ENCODE measurements around the gene ZBTB3. TPM values are rescaled to one million over a fixed set of nuclear protein-coding genes. Genes with fewer than 3 reads are reported as not detected.

ZBTB3 gene
- total and polyA plus RNA-seq, 2 donors (not counting 3 experiments of a cell fraction or from before 2014, with no cell fraction given) = 3.7 to 6.9 TPM

DNA sequence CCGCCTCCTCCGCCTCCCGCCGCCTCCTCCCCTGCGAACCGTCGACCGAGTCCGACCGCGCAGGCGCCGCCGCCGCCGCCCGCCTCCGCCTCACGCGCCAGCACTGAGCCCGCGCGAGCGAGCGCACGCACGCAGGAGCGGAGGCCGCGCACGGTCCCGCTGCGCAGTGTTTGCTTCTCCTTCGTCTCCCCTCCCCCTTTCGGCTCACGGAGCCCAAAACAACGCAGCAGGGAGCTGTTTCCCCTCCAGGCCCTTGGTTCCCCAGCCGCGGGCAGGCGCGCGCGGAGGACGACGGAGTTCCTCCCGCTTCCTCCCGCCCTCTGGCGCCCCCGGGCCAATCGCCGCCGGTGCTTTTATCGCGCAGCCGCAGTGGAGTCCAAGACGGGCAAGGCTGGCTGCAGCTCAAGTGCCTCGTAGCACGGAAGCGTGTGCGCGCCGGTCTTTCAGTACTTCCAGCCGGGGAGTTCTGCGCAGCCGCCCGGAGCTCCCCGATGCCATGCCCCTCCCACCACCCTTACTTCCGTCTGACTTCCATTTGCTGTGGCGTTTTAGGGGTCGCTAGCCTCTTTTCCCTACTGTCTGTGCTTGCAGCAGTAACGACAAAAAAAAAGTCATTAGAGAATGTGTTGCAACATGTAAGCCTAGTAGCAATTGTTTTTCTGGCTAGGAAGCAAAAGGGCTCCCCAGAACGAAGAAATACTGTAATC is 26.6 kb downstream of the ZBTB3 start, which contains the start of gene HNRNPUL2:
HNRNPUL2 (minus strand) TSS at position 293 of the 707 bp plus-strand sequence. CDS start 301 bp downstream, outside the sequence.
- dilution Hi-C loops (cut with MboI; ENCODE audit: extremely low pct_ligation_motif_present, low sequenced_read_pairs) = no loop called here

DNA sequence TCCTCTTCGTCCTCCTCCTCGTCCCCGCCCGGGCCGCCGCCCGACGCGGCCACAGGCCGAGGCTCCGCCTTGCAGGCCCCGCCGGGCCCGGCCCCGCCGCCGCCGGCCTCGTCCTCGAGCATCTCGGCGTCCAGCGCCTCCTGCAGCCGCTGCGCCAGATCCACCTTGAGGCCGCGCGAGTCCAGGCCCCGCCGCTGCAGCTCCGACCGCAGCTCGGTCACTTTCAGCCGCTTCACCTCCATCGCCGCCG is 27.1 kb downstream of the ZBTB3 start:
- Histone ChIP-seq H3K79me2 (ENCODE audit: control insufficient read depth, insufficient read depth, low read length) (peaks cover 74% of the 10 kb centered on the region), H3K27me3 (ENCODE audit: control insufficient read depth in 2 of 2, insufficient read depth in 2 of 2, low read length in 2 of 2) (no peaks in the 10 kb centered on the region), H3K36me3 (ENCODE audit: control insufficient read depth in 2 of 2, extremely low read depth in 1 of 2, insufficient read depth in 2 of 2, low read length in 2 of 2) (peaks cover 9 to 21% of the 10 kb centered on the region in 2 experiments), H3K4me3 (replicated peaks in 1 of 3; ENCODE audit: insufficient read depth in 1 of 3, low read depth in 1 of 3, low read length in 3 of 3) (peak overlapping the region; percentile 53 to 99 (median 94)), H3K27ac (ENCODE audit: insufficient read depth, low read depth, low read length) (peak overlapping the region; percentile 67), H3K4me1 (ENCODE audit: control insufficient read depth, extremely low read depth, insufficient read depth, low read length) (peaks cover 15% of the 10 kb centered on the region), H2AFZ (ENCODE audit: low read depth, low read length) (peak overlapping the region; percentile 11), H3K4me2 (ENCODE audit: insufficient read depth, low read length) (no peak overlapping the region), H4K20me1 (replicated peaks; ENCODE audit: control insufficient read depth, extremely low read depth, insufficient read depth, low read length) (no peaks in the 10 kb centered on the region), H3K9ac (replicated peaks; ENCODE audit: extremely low read depth, insufficient read depth, low read length) (peak overlapping the region; percentile 59), H3K9me1 (replicated peaks; ENCODE audit: control insufficient read depth, extremely low read depth, insufficient read depth, low read length) (no peaks in the 10 kb centered on the region), H3K9me3 (replicated peaks; ENCODE audit: control insufficient read depth, insufficient read depth, low read length) (no peaks in the 10 kb centered on the region)
- POLR2A ChIA-PET = interaction anchor here (1.0 to 3.2 kb wide), 10 partner anchors 10 to 154 kb away, joined by 3 to 25 read pairs (median 5); partner anchors contain the start of genes C11orf98, CSKMT, EEF1G and GANAB
- no peak for DNase-seq (ENCODE audit: low read depth, low spot score)
- CTCF ChIA-PET = interaction anchor here (0.6 to 4.5 kb wide), 9 partner anchors 14 to 302 kb away, joined by 3 to 39 read pairs (median 5); partner anchors contain the start of genes SLC3A2, TAF6L, TMEM179B and ZBTB3
- dilution Hi-C loops (cut with MboI; ENCODE audit: extremely low pct_ligation_motif_present, low sequenced_read_pairs) = no loop called here
- TF ChIP-seq POLR2AphosphoS5 (IDR thresholded peaks at IDR 0.05; ENCODE audit: insufficient read depth, low read depth, low read length) (no peak), JUN (IDR thresholded peaks at IDR 0.05; ENCODE audit: borderline replicate concordance, insufficient read depth, insufficient read length, low read depth) (no peak), MYC (IDR thresholded peaks at IDR 0.05; ENCODE audit: low read depth, low read length) (no peak), GATA2 (IDR thresholded peaks at IDR 0.05; ENCODE audit: insufficient read depth, insufficient read length, low read depth, low read length) (no peak), FOS (IDR thresholded peaks at IDR 0.05; ENCODE audit: borderline replicate concordance, insufficient read depth, low read length) (no peak), POLR2A (IDR thresholded peaks at IDR 0.05; ENCODE audit: low read depth, low read length) (no peak), EZH2 (IDR thresholded peaks at IDR 0.05; ENCODE audit: borderline replicate concordance, low read depth, low read length, severe bottlenecking) (no peak)
- TF ChIP-seq, protein P1, sequence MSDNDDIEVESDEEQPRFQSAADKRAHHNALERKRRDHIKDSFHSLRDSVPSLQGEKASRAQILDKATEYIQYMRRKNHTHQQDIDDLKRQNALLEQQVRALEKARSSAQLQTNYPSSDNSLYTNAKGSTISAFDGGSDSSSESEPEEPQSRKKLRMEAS (IDR thresholded peaks at IDR 0.05; ENCODE audit: insufficient read depth, insufficient read length) = no peak
- TF ChIP-seq, protein P2, sequence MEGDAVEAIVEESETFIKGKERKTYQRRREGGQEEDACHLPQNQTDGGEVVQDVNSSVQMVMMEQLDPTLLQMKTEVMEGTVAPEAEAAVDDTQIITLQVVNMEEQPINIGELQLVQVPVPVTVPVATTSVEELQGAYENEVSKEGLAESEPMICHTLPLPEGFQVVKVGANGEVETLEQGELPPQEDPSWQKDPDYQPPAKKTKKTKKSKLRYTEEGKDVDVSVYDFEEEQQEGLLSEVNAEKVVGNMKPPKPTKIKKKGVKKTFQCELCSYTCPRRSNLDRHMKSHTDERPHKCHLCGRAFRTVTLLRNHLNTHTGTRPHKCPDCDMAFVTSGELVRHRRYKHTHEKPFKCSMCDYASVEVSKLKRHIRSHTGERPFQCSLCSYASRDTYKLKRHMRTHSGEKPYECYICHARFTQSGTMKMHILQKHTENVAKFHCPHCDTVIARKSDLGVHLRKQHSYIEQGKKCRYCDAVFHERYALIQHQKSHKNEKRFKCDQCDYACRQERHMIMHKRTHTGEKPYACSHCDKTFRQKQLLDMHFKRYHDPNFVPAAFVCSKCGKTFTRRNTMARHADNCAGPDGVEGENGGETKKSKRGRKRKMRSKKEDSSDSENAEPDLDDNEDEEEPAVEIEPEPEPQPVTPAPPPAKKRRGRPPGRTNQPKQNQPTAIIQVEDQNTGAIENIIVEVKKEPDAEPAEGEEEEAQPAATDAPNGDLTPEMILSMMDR (IDR thresholded peaks at IDR 0.05; ENCODE audit: extremely low read depth in 1 of 2, insufficient read depth in 1 of 2, low read depth in 1 of 2, low read length in 2 of 2) = no peak
- intact Hi-C loops (cut with micrococcal nuclease) = loop anchor here (1.0 to 5.0 kb wide), 7 partner anchors 18 to 155 kb away; partner anchors contain the start of genes GANAB, SLC3A2, TAF6L and TMEM223
- no peak for FAIRE-seq
- BruUV-seq (replicated peaks) = no TSS peak

More for the DNA sequence above, 26.6 kb downstream of the ZBTB3 start, which contains the start of gene HNRNPUL2:
- Histone ChIP-seq H3K27ac (ENCODE audit: insufficient read depth, low read depth, low read length) (peak within 1 kb of the TSS; percentile 67), H3K27me3 (ENCODE audit: control insufficient read depth in 2 of 2, insufficient read depth in 2 of 2, low read length in 2 of 2) (no peaks in the 10 kb centered on the region), H3K9ac (replicated peaks; ENCODE audit: extremely low read depth, insufficient read depth, low read length) (peak within 1 kb of the TSS; percentile 82), H3K4me1 (ENCODE audit: control insufficient read depth, extremely low read depth, insufficient read depth, low read length) (peaks cover 15% of the 10 kb centered on the region), H3K4me3 (replicated peaks in 1 of 3; ENCODE audit: insufficient read depth in 1 of 3, low read depth in 1 of 3, low read length in 3 of 3) (peak within 1 kb of the TSS; percentile 71 to 99 (median 94)), H3K9me1 (replicated peaks; ENCODE audit: control insufficient read depth, extremely low read depth, insufficient read depth, low read length) (no peaks in the 10 kb centered on the region), H4K20me1 (replicated peaks; ENCODE audit: control insufficient read depth, extremely low read depth, insufficient read depth, low read length) (no peaks in the 10 kb centered on the region), H3K36me3 (ENCODE audit: control insufficient read depth in 2 of 2, extremely low read depth in 1 of 2, insufficient read depth in 2 of 2, low read length in 2 of 2) (peaks cover 5 to 16% of the 10 kb centered on the region in 2 experiments), H3K79me2 (ENCODE audit: control insufficient read depth, insufficient read depth, low read length) (peaks cover 72% of the 10 kb centered on the region), H3K9me3 (replicated peaks; ENCODE audit: control insufficient read depth, insufficient read depth, low read length) (no peaks in the 10 kb centered on the region), H2AFZ (ENCODE audit: low read depth, low read length) (peak within 1 kb of the TSS; percentile 86), H3K4me2 (ENCODE audit: insufficient read depth, low read length) (peak within 1 kb of the TSS; percentile 93)
- POLR2A ChIA-PET = interaction anchor here (0.7 to 3.2 kb wide), 13 partner anchors 9 to 154 kb away, joined by 3 to 25 read pairs (median 5); partner anchors contain the start of genes C11orf98, CSKMT, EEF1G and GANAB
- DNase-seq (ENCODE audit: low read depth, low spot score) (peak; percentile 99), FAIRE-seq (peak; percentile 95)
- TF ChIP-seq POLR2AphosphoS5 (IDR thresholded peaks at IDR 0.05; ENCODE audit: insufficient read depth, low read depth, low read length) (peak; percentile 92), POLR2A (IDR thresholded peaks at IDR 0.05; ENCODE audit: low read depth, low read length) (peak; percentile 92), JUN (IDR thresholded peaks at IDR 0.05; ENCODE audit: borderline replicate concordance, insufficient read depth, insufficient read length, low read depth) (no peak)
- TF ChIP-seq, protein P1 (IDR thresholded peaks at IDR 0.05; ENCODE audit: insufficient read depth, insufficient read length) = peak; percentile 17
- intact Hi-C loops (cut with micrococcal nuclease) = loop anchor here (1.0 to 5.0 kb wide), 7 partner anchors 18 to 155 kb away; partner anchors contain the start of genes GANAB, SLC3A2, TAF6L and TMEM223
- CTCF ChIA-PET = interaction anchor here (0.6 to 4.5 kb wide), 10 partner anchors 13 to 303 kb away, joined by 3 to 39 read pairs (median 4); partner anchors contain the start of genes SLC3A2, TAF6L, TMEM179B and ZBTB3
- BruUV-seq (replicated peaks) = no TSS peak
